ENCODE results near the gene AZIN2.
"Not testable (repeated sequence)": the region's sequence is repeated elsewhere in the genome, so short reads cannot be mapped to it uniquely, and the experiment has no call there.

Gene AZIN2

DNA sequence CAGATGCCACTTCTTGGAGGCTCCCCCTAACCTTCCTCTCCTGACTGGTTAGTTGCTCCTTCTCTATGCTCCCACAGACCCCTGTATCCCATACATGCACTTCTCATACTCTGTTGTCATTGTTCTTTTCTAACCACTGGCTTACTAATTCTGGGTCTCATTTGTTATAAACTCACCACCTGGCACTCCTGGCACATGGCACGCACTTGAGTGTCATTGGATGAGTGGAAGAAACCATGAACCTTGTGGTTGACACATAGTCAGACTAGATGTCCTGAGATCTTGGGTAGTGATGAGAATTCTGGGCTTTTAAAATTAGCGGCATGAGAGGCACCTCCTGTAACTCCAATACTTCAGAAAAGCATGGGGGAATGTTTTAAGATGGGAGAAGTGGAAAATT, 51.6 kb downstream of the AZIN2 start:
- Histone ChIP-seq H3K4me3 (ENCODE audit: low read length) (no peak overlapping the region), H3K27me3 (ENCODE audit: insufficient read depth, low read length) (no peaks in the 10 kb centered on the region), H3K9ac (ENCODE audit: low read depth, low read length) (no peak overlapping the region), H3K27ac (ENCODE audit: low read depth, low read length) (no peak overlapping the region), H3K36me3 (ENCODE audit: insufficient read depth, low read length) (no peaks in the 10 kb centered on the region), H3K4me1 (ENCODE audit: insufficient read depth, low read length) (0 out of 2 replicates have a peak, but pooled peaks cover 7% of the 10 kb centered on the region), H3K9me3 (ENCODE audit: insufficient read depth, low read depth, low read length) (no peaks in the 10 kb centered on the region)
- WGBS, result 95% methylated on average over 2 of the region's 2 CpGs

DNA sequence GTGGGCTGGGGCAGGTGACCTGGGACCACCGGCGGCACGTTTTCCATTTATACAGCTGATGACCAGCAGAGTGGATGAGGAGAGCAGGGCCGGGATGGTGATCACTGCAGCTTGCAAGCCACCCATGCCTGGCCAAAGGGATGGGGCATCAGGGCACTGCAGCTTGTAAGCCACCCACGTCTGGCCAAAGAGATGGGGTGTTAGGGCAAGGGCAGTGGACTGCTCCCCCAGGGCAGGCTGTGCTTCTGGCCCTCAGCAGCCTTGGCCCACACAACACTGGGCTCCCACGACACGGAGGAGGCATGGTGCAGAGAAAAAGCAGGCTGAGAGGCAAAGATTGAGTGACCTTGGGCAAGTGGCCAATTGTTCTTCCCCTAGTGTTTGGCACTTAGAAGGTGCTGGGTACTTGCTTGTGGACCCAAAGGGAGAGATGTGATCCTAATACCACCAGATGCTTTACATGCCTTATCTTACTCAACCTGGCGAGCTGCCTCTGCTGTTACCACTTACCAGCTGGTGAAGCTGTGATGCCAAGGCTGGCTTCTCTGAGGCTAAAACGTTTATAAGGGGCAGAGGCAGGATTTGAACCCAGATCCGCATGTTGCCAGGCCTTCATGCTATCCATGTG, 52.6 kb downstream of the AZIN2 start:
- WGBS, result 93% methylated on average over 10 of the region's 10 CpGs
- peaks cover 5% of the 10 kb centered on the region; the same call in 1 of the 2 replicates for H3K4me1 ChIP-seq (ENCODE audit: insufficient read depth, low read length)
- H3K9ac ChIP-seq (ENCODE audit: low read depth, low read length), result no peak overlapping the region
- no peak overlapping the region for H3K4me3 ChIP-seq (ENCODE audit: low read length)
- no peaks in the 10 kb centered on the region for H3K36me3 ChIP-seq (ENCODE audit: insufficient read depth, low read length)
- no peak overlapping the region for H3K27ac ChIP-seq (ENCODE audit: low read depth, low read length)
- H3K9me3 ChIP-seq (ENCODE audit: insufficient read depth, low read depth, low read length), result no peaks in the 10 kb centered on the region
- no peaks in the 10 kb centered on the region for H3K27me3 ChIP-seq (ENCODE audit: insufficient read depth, low read length)

- H3K9ac ChIP-seq (ENCODE audit: low read depth, low read length); H3K9me3 ChIP-seq (ENCODE audit: insufficient read depth, low read depth, low read length); H3K4me3 ChIP-seq (ENCODE audit: low read length); H3K36me3 ChIP-seq (ENCODE audit: insufficient read depth, low read length); H3K27ac ChIP-seq (ENCODE audit: low read depth, low read length); H3K27me3 ChIP-seq (ENCODE audit: insufficient read depth, low read length): not testable (repeated sequence)
- H3K4me1 ChIP-seq (ENCODE audit: insufficient read depth, low read length), result peaks cover 19% of the 10 kb centered on the region
- 89% methylated on average over 1 of the region's 1 CpG for WGBS
Observed at GRCh38 chr1:33136041-33136440, 55.1 kb downstream of the AZIN2 start.

GRCh38 chr1:33137800-33138199, 56.8 kb downstream of the AZIN2 start:
- Histone ChIP-seq H3K4me1 (ENCODE audit: insufficient read depth, low read length) (peaks cover 19% of the 10 kb centered on the region), H3K27me3 (ENCODE audit: insufficient read depth, low read length) (no peaks in the 10 kb centered on the region), H3K9me3 (ENCODE audit: insufficient read depth, low read depth, low read length) (no peaks in the 10 kb centered on the region), H3K9ac (ENCODE audit: low read depth, low read length) (no peak overlapping the region), H3K4me3 (ENCODE audit: low read length) (no peak overlapping the region), H3K36me3 (ENCODE audit: insufficient read depth, low read length) (no peaks in the 10 kb centered on the region), H3K27ac (ENCODE audit: low read depth, low read length) (no peak overlapping the region)
- 49% methylated on average over 8 of the region's 8 CpGs for WGBS

DNA sequence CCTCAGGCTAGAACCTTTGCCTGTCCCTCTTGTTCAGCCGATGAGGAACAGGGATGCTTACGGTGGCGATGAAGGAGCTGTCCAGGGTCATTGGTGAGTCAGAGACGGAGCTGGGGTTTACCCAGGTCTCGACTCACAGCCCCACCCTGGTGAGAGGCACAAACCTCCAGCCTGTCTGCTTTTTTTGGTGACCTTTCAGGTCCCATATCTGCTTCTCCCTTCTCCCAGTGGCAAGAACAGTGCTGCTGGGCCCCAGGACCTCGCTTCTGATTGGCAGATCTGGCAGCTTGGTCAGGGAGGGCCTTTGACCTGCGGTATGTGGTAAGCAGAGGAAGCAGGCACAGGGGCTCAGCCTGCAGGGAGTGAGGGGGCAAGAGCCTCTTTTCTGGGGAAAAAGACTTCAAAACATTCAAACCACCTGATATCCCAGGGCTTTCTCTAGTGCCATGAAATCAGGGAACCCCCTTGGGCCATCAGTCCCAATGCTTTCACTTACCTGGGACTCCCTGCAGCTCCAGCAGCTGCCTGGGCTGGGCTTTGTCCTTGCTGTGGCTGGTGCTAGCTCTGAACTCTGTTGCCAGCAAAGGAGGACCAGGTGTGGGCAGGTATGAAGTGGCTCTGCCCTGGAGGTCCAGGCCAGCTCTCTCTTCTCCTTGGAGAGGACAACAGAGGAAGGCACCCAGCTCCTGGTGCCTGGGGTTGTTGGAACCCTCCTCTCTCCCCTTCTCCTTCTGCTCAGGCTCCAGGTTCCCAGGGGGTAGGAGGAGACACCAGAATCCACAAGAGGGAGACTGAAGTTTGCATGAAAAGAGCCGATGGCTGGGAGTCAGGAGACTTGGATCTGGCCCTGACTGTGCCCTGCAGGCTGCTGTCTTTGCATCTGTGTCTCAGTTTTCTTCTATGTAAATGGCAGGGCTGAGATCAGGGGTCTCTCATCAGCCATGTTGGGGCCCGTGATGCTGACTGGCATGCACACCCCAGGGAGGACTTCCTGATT, 59.5 kb downstream of the AZIN2 start:
- Histone ChIP-seq H3K4me1 (ENCODE audit: insufficient read depth, low read length) (peaks cover 19% of the 10 kb centered on the region), H3K27me3 (ENCODE audit: insufficient read depth, low read length) (no peaks in the 10 kb centered on the region), H3K9ac (ENCODE audit: low read depth, low read length) (peak overlapping the region; percentile 18; the same call in 1 of the 2 replicates), H3K9me3 (ENCODE audit: insufficient read depth, low read depth, low read length) (no peaks in the 10 kb centered on the region), H3K27ac (ENCODE audit: low read depth, low read length) (peak overlapping the region; percentile 57; the same call in 1 of the 2 replicates), H3K4me3 (ENCODE audit: low read length) (0 out of 2 replicates have a peak overlapping the region, but pooled peaks have one; percentile 0), H3K36me3 (ENCODE audit: insufficient read depth, low read length) (no peaks in the 10 kb centered on the region)
- 37% methylated on average over 9 of the region's 9 CpGs for WGBS

- Histone ChIP-seq H3K27me3 (ENCODE audit: insufficient read depth, low read length) (no peaks in the 10 kb centered on the region), H3K9ac (ENCODE audit: low read depth, low read length) (no peak overlapping the region), H3K9me3 (ENCODE audit: insufficient read depth, low read depth, low read length) (no peaks in the 10 kb centered on the region), H3K36me3 (ENCODE audit: insufficient read depth, low read length) (no peaks in the 10 kb centered on the region), H3K4me3 (ENCODE audit: low read length) (no peak overlapping the region), H3K27ac (ENCODE audit: low read depth, low read length) (no peak overlapping the region; the same call in 1 of the 2 replicates), H3K4me1 (ENCODE audit: insufficient read depth, low read length) (peaks cover 19% of the 10 kb centered on the region)
- 69% methylated on average over 2 of the region's 2 CpGs for WGBS
Observed at GRCh38 chr1:33141216-33141615, 60.3 kb downstream of the AZIN2 start.

- Histone ChIP-seq H3K9ac (ENCODE audit: low read depth, low read length) (no peak overlapping the region), H3K36me3 (ENCODE audit: insufficient read depth, low read length) (peaks cover 1% of the 10 kb centered on the region), H3K4me3 (ENCODE audit: low read length) (no peak overlapping the region), H3K27ac (ENCODE audit: low read depth, low read length) (no peak overlapping the region), H3K9me3 (ENCODE audit: insufficient read depth, low read depth, low read length) (no peaks in the 10 kb centered on the region), H3K27me3 (ENCODE audit: insufficient read depth, low read length) (no peaks in the 10 kb centered on the region), H3K4me1 (ENCODE audit: insufficient read depth, low read length) (peaks cover 19% of the 10 kb centered on the region)
- 53% methylated on average over 2 of the region's 3 CpGs for WGBS
Observed at GRCh38 chr1:33141781-33142180, 60.8 kb downstream of the AZIN2 start.

- Histone ChIP-seq H3K36me3 (ENCODE audit: insufficient read depth, low read length) (peaks cover 6% of the 10 kb centered on the region), H3K9me3 (ENCODE audit: insufficient read depth, low read depth, low read length) (no peaks in the 10 kb centered on the region), H3K9ac (ENCODE audit: low read depth, low read length) (no peak overlapping the region), H3K4me1 (ENCODE audit: insufficient read depth, low read length) (peaks cover 19% of the 10 kb centered on the region), H3K27me3 (ENCODE audit: insufficient read depth, low read length) (no peaks in the 10 kb centered on the region), H3K27ac (ENCODE audit: low read depth, low read length) (no peak overlapping the region), H3K4me3 (ENCODE audit: low read length) (no peak overlapping the region)
- WGBS, result 90% methylated on average over 7 of the region's 7 CpGs
Observed at GRCh38 chr1:33142483-33143064, 61.6 kb downstream of the AZIN2 start.

GRCh38 chr1:33143176-33143575, 62.2 kb downstream of the AZIN2 start:
- Histone ChIP-seq H3K9me3 (ENCODE audit: insufficient read depth, low read depth, low read length) (no peaks in the 10 kb centered on the region), H3K36me3 (ENCODE audit: insufficient read depth, low read length) (peaks cover 6% of the 10 kb centered on the region), H3K4me3 (ENCODE audit: low read length) (no peak overlapping the region), H3K27ac (ENCODE audit: low read depth, low read length) (no peak overlapping the region), H3K27me3 (ENCODE audit: insufficient read depth, low read length) (no peaks in the 10 kb centered on the region), H3K9ac (ENCODE audit: low read depth, low read length) (no peak overlapping the region), H3K4me1 (ENCODE audit: insufficient read depth, low read length) (peaks cover 17% of the 10 kb centered on the region)
- WGBS, result 64% methylated on average over 4 of the region's 4 CpGs

- WGBS, result 93% methylated on average over 2 of the region's 2 CpGs
- no peak overlapping the region for H3K4me3 ChIP-seq (ENCODE audit: low read length)
- no peak overlapping the region for H3K9ac ChIP-seq (ENCODE audit: low read depth, low read length)
- H3K9me3 ChIP-seq (ENCODE audit: insufficient read depth, low read depth, low read length), result no peaks in the 10 kb centered on the region
- H3K36me3 ChIP-seq (ENCODE audit: insufficient read depth, low read length), result peaks cover 6% of the 10 kb centered on the region
- H3K4me1 ChIP-seq (ENCODE audit: insufficient read depth, low read length), result peaks cover 15% of the 10 kb centered on the region
- no peaks in the 10 kb centered on the region for H3K27me3 ChIP-seq (ENCODE audit: insufficient read depth, low read length)
- no peak overlapping the region for H3K27ac ChIP-seq (ENCODE audit: low read depth, low read length)
Observed at GRCh38 chr1:33143698-33144097, 62.7 kb downstream of the AZIN2 start.

DNA sequence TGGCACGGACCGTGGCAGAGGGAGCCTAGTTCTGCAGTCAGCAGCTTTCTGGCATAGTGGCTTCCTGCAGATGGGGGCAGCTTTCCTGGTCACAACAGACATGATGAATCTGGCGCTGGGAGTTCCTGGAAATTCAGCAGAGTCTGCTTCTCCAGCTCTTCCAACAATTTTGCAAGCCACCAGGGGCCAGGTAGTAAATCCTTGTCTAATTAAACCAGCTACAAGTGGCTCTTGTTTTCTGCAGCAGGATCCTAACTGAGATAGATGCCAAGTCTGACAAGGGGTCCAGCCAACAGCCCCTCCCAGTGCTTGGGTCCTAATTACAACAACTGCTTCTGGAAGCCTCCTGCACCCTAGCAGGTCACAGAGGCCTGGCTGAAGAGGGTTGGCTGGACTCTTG, 65.0 kb downstream of the AZIN2 start:
- Histone ChIP-seq H3K9ac (ENCODE audit: low read depth, low read length) (no peak overlapping the region), H3K9me3 (ENCODE audit: insufficient read depth, low read depth, low read length) (no peaks in the 10 kb centered on the region), H3K27ac (ENCODE audit: low read depth, low read length) (no peak overlapping the region), H3K27me3 (ENCODE audit: insufficient read depth, low read length) (no peaks in the 10 kb centered on the region), H3K4me1 (ENCODE audit: insufficient read depth, low read length) (no peaks in the 10 kb centered on the region), H3K36me3 (ENCODE audit: insufficient read depth, low read length) (peaks cover 6% of the 10 kb centered on the region), H3K4me3 (ENCODE audit: low read length) (no peak overlapping the region)
- 95% methylated on average over 3 of the region's 3 CpGs for WGBS
